Nephron (organoid): ENCODE results near the gene BTNL9.
"Not testable (repeated sequence)": the region's sequence is repeated elsewhere in the genome, so short reads cannot be mapped to it uniquely, and the experiment has no call there.

Experiments used
- H3K27ac Mint-ChIP-seq, 3 experiments: 2 replicates each; pipeline ENCODE4 v1.8.0; 2020; ENCODE audit warnings: mixed read lengths in 3 of 3, mild to moderate bottlenecking in 2 of 3, moderate library complexity in 1 of 3
- H3K27me3 Mint-ChIP-seq: 2 replicates; pipeline ENCODE4 v1.8.0; 2021; ENCODE audit warnings: low read depth, mild to moderate bottlenecking, moderate library complexity, mixed read lengths
- H3K36me3 Mint-ChIP-seq: 2 replicates; pipeline ENCODE4 v1.8.0; 2020; ENCODE audit warnings: low read depth, mixed read lengths
- H3K4me1 Mint-ChIP-seq: 2 replicates; pipeline ENCODE4 v1.8.0; 2020; ENCODE audit warnings: mixed read lengths
- H3K4me3 Mint-ChIP-seq, 3 experiments: 2 replicates each; pipeline ENCODE4 v1.8.0; 2020; ENCODE audit warnings: mild to moderate bottlenecking in 3 of 3, mixed read lengths in 3 of 3, moderate library complexity in 2 of 3
- H3K9me3 Mint-ChIP-seq: 2 replicates; pipeline ENCODE4 v1.8.0; 2020; ENCODE audit warnings: mixed read lengths
- TF ChIP-seq, protein P1 (sequence below), 3 experiments: fragments of 200-600 bp; sonication (generic); IDR thresholded peaks; one replicate each; pipeline ENCODE4 v1.5.0; 2021; ENCODE audit warnings: antibody characterized with exemption in 3 of 3; ENCODE audit not compliant: unreplicated experiment in 3 of 3

BTNL9 gene

GRCh38 chr5:181044662-181045305 lies 4.7 kb downstream of the BTNL9 start:
- Mint-ChIP-seq H3K27ac (no peak overlapping the region), H3K36me3 (peaks cover 3% of the 10 kb centered on the region), H3K9me3 (no peaks in the 10 kb centered on the region), H3K4me3 (no peak overlapping the region), H3K27me3 (peaks cover 30% of the 10 kb centered on the region), H3K4me1 (peaks cover 11% of the 10 kb centered on the region)
- TF ChIP-seq, protein P1, sequence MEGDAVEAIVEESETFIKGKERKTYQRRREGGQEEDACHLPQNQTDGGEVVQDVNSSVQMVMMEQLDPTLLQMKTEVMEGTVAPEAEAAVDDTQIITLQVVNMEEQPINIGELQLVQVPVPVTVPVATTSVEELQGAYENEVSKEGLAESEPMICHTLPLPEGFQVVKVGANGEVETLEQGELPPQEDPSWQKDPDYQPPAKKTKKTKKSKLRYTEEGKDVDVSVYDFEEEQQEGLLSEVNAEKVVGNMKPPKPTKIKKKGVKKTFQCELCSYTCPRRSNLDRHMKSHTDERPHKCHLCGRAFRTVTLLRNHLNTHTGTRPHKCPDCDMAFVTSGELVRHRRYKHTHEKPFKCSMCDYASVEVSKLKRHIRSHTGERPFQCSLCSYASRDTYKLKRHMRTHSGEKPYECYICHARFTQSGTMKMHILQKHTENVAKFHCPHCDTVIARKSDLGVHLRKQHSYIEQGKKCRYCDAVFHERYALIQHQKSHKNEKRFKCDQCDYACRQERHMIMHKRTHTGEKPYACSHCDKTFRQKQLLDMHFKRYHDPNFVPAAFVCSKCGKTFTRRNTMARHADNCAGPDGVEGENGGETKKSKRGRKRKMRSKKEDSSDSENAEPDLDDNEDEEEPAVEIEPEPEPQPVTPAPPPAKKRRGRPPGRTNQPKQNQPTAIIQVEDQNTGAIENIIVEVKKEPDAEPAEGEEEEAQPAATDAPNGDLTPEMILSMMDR (IDR thresholded peaks at IDR 0.05; ENCODE audit: unreplicated experiment in 3 of 3): no peak

GRCh38 chr5:181045316-181045715 lies 5.2 kb downstream of the BTNL9 start:
- Mint-ChIP-seq H3K36me3 (peaks cover 3% of the 10 kb centered on the region), H3K4me1 (peaks cover 6% of the 10 kb centered on the region), H3K9me3 (no peaks in the 10 kb centered on the region), H3K27me3 (peaks cover 30% of the 10 kb centered on the region), H3K27ac (no peak overlapping the region), H3K4me3 (no peak overlapping the region)
- TF ChIP-seq, protein P1 (IDR thresholded peaks at IDR 0.05; ENCODE audit: unreplicated experiment in 3 of 3): no peak

GRCh38 chr5:181045857-181046256 lies 5.8 kb downstream of the BTNL9 start:
- not testable (repeated sequence) for H3K4me3 Mint-ChIP-seq, H3K9me3 Mint-ChIP-seq, H3K4me1 Mint-ChIP-seq, H3K36me3 Mint-ChIP-seq, H3K27ac Mint-ChIP-seq
- H3K27me3 Mint-ChIP-seq: peaks cover 35% of the 10 kb centered on the region

DNA sequence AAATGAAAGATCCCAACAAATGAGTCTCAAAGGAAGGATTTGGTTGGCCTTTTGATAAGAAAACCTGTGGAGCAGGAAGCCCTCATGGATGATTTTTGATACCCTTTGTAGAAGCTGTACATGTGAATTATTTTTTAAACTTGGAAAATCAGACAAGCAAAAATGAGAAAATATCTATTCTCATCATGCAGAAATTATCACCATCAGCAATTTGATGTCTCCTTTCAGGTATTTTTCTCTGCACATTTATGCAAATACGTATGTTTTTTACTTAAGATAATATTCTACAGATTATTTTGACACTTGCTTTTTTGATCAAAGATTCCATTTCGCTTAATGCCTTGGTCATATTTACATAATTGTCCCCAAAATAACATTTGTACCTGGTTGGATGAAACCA lies 7.2 kb downstream of the BTNL9 start:
- peaks cover 45% of the 10 kb centered on the region for H3K27me3 Mint-ChIP-seq
- H3K4me1 Mint-ChIP-seq: peaks cover 10% of the 10 kb centered on the region
- no peaks in the 10 kb centered on the region for H3K9me3 Mint-ChIP-seq
- TF ChIP-seq, protein P1 (IDR thresholded peaks at IDR 0.05; ENCODE audit: unreplicated experiment in 3 of 3): no peak
- no peak overlapping the region for H3K4me3 Mint-ChIP-seq
- H3K36me3 Mint-ChIP-seq: peaks cover 3% of the 10 kb centered on the region
- no peak overlapping the region for H3K27ac Mint-ChIP-seq

GRCh38 chr5:181047921-181048320 lies 7.9 kb downstream of the BTNL9 start:
- Mint-ChIP-seq H3K9me3 (no peaks in the 10 kb centered on the region), H3K36me3 (peaks cover 3% of the 10 kb centered on the region), H3K4me1 (peaks cover 12% of the 10 kb centered on the region), H3K27me3 (peaks cover 49% of the 10 kb centered on the region), H3K27ac (no peak overlapping the region), H3K4me3 (no peak overlapping the region)
- TF ChIP-seq, protein P1 (IDR thresholded peaks at IDR 0.05; ENCODE audit: unreplicated experiment in 3 of 3): no peak

GRCh38 chr5:181050016-181050415 lies 9.9 kb downstream of the BTNL9 start:
- no peak overlapping the region for H3K4me3 Mint-ChIP-seq
- H3K4me1 Mint-ChIP-seq: peaks cover 26% of the 10 kb centered on the region
- H3K27ac Mint-ChIP-seq: no peak overlapping the region
- TF ChIP-seq, protein P1 (IDR thresholded peaks at IDR 0.05; ENCODE audit: unreplicated experiment in 3 of 3): no peak
- peaks cover 69% of the 10 kb centered on the region for H3K27me3 Mint-ChIP-seq
- H3K9me3 Mint-ChIP-seq: no peaks in the 10 kb centered on the region
- H3K36me3 Mint-ChIP-seq: peaks cover 3% of the 10 kb centered on the region
